Tibial nerve (tissue), 4 donors: ENCODE data around the gene RASSF5. TPM values are rescaled to one million over a fixed set of nuclear protein-coding genes. Genes with fewer than 3 reads are reported as not detected.

Experiments
- DNase-seq, 2 donors: peaks; one replicate each; pipeline ENCODE4 v3.0.0-alpha.2; 2019; ENCODE audit warnings: low spot score in 2 of 2
- H3K27ac ChIP-seq, 4 donors: fragments of 200-600 bp; sonication (generic) in 3 of 4; one replicate each; pipeline ENCODE4 v1.5.1; 2017 to 2019; ENCODE audit warnings: mild to moderate bottlenecking in 1 of 4
- H3K27me3 ChIP-seq, 2 donors: fragments of 200-600 bp; sonication (generic) in 1 of 2; one replicate each; pipeline versions ENCODE4 v1.5.1 to v1.6.0; 2017 to 2019
- H3K36me3 ChIP-seq, 3 donors: fragments of 200-600 bp; sonication (generic); one replicate each; pipeline ENCODE4 v1.5.1; 2018 to 2019
- H3K4me1 ChIP-seq, 4 donors: fragments of 200-600 bp; sonication (generic) in 3 of 4; one replicate each; pipeline ENCODE4 v1.5.1; 2017 to 2019
- H3K4me3 ChIP-seq, 4 donors: fragments of 200-600 bp; sonication (generic) in 3 of 4; one replicate each; pipeline ENCODE4 v1.5.1; 2017 to 2019; ENCODE audit warnings: mild to moderate bottlenecking in 1 of 4, moderate library complexity in 1 of 4
- H3K9me3 ChIP-seq, 4 donors: fragments of 200-600 bp; sonication (generic) in 3 of 4; one replicate each; pipeline ENCODE4 v1.5.1; 2017 to 2019
- EP300 ChIP-seq, 2 donors: sonication (generic); formaldehyde crosslinking; IDR thresholded peaks; one replicate each; pipeline ENCODE4 v1.6.1; 2017; ENCODE audit warnings: antibody characterized with exemption in 2 of 2, mild to moderate bottlenecking in 1 of 2
- POLR2A ChIP-seq, 2 donors: fragments of 450-650 bp; IDR thresholded peaks; one replicate each; pipeline ENCODE4 v1.6.1; 2017; ENCODE audit warnings: antibody characterized with exemption in 2 of 2, mild to moderate bottlenecking in 2 of 2, moderate library complexity in 2 of 2
- WGBS, 2 donors: methylation state at CpG; one replicate each; pipeline ENCODE4 v1.1.5; 2018; 5-methylcytosine and 5-hydroxymethylcytosine counted together
- total RNA-seq, 4 donors: library from RNA; depleted of rRNA; stranded (reverse); fragments of >200 nt; gene quantifications; one replicate each; pipeline ENCODE4 v1.1.0, GENCODE V29; 2016
- TF ChIP-seq, protein P1 (sequence below), 5 experiments: fragments of 200-600 bp in 3 of 5; fragments of 450-650 bp in 2 of 5; sonication (generic) in 3 of 5; IDR thresholded peaks; one replicate each; pipeline ENCODE4 v1.5.1; 2016 to 2019; ENCODE audit warnings: antibody characterized with exemption in 5 of 5, mild to moderate bottlenecking in 3 of 5, moderate library complexity in 2 of 5

The RASSF5 gene
- total RNA-seq, 4 donors from 2014 or later: 24.0 to 32.9 (median 30.2) TPM

DNA sequence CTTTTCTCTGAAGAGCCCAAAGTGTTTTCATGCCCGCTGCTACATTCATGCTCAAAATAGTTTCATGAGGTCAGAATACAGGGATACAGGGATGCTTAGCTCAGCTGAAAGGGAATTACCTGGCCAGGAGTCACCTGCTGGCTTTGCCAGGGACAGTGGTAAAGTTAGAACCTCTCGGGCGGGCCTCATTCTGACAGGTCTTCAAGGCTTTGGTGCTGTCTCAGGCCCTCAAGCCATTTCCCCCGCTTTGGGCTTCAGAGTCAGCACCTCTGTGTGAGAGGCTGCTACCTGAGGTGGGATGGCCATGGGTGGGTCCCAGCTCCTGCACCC is 5.5 kb downstream of the RASSF5 start:
- H3K4me3 ChIP-seq: no peak overlapping the region
- H3K27ac ChIP-seq: peak overlapping the region; percentile 32 to 82 (median 56)
- no peaks in the 10 kb centered on the region for H3K9me3 ChIP-seq
- peaks cover 0 to 9% of the 10 kb centered on the region in 2 donors for H3K27me3 ChIP-seq
- DNase-seq: no peak
- TF ChIP-seq, protein P1, sequence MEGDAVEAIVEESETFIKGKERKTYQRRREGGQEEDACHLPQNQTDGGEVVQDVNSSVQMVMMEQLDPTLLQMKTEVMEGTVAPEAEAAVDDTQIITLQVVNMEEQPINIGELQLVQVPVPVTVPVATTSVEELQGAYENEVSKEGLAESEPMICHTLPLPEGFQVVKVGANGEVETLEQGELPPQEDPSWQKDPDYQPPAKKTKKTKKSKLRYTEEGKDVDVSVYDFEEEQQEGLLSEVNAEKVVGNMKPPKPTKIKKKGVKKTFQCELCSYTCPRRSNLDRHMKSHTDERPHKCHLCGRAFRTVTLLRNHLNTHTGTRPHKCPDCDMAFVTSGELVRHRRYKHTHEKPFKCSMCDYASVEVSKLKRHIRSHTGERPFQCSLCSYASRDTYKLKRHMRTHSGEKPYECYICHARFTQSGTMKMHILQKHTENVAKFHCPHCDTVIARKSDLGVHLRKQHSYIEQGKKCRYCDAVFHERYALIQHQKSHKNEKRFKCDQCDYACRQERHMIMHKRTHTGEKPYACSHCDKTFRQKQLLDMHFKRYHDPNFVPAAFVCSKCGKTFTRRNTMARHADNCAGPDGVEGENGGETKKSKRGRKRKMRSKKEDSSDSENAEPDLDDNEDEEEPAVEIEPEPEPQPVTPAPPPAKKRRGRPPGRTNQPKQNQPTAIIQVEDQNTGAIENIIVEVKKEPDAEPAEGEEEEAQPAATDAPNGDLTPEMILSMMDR (IDR thresholded peaks at IDR 0.05): no peak
- no peak for TF ChIP-seq EP300 (IDR thresholded peaks at IDR 0.05)
- no peak for TF ChIP-seq POLR2A (IDR thresholded peaks at IDR 0.05)
- 82 to 90% methylated on average over 4 of the region's 4 CpGs for WGBS, 2 donors
- H3K36me3 ChIP-seq: no peaks in the 10 kb centered on the region
- H3K4me1 ChIP-seq: peaks cover 0 to 69% (median 15%) of the 10 kb centered on the region in 4 donors

DNA sequence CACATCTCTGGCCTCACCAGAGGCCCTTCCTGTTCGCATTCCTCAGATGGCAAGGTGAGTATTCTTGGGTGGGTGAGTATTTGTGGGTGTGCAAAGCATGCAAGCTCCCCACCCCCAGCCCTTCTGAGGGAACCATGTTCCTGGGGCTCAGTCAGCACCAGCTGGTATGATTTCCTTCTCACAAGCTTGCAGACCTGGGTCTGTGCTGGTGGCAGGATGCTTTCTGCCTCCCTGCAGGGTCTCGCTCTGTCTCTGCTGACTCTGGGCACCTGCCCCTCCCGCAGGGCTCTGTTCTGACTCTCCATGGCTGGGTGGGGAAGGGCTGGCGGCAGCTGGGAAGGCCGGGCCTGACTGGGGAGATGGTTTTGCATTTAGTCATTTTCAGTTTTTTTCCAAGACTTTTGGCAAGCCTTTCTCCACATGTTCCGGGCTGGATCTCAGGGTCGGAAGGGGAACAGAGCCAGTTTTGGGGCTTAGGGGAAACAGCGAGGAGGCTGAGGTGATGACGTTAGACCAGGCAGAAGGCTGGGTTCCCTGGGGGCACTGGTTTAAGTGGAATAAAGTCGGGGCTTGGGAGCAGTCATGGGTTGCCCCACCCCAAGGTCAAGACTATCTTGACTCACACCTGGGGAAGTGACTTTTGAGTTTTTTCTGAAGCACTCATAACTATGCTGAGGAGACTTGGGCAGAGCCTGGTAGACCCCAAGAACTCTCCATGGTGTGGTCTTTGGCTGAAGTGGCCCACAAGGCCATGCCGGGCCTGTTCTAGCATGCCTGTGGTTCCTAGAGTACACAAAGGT is 6.2 kb downstream of the RASSF5 start:
- H3K27ac ChIP-seq: peak overlapping the region in 3 of 4 donors; percentile 62 to 82 (median 78)
- 50 to 59% methylated on average over 11 of the region's 11 CpGs for WGBS, 2 donors
- peaks cover 0 to 2% of the 10 kb centered on the region in 2 donors for H3K27me3 ChIP-seq
- H3K4me1 ChIP-seq: peaks cover 0 to 62% (median 11%) of the 10 kb centered on the region in 4 donors
- no peak overlapping the region for H3K4me3 ChIP-seq
- peak; percentile 72 to 86 for DNase-seq
- peak in 1 of 2 donors; percentile 79 for TF ChIP-seq EP300 (IDR thresholded peaks at IDR 0.05)
- TF ChIP-seq, protein P1 (IDR thresholded peaks at IDR 0.05): no peak
- TF ChIP-seq POLR2A (IDR thresholded peaks at IDR 0.05): no peak
- H3K36me3 ChIP-seq: no peaks in the 10 kb centered on the region
- no peaks in the 10 kb centered on the region for H3K9me3 ChIP-seq

DNA sequence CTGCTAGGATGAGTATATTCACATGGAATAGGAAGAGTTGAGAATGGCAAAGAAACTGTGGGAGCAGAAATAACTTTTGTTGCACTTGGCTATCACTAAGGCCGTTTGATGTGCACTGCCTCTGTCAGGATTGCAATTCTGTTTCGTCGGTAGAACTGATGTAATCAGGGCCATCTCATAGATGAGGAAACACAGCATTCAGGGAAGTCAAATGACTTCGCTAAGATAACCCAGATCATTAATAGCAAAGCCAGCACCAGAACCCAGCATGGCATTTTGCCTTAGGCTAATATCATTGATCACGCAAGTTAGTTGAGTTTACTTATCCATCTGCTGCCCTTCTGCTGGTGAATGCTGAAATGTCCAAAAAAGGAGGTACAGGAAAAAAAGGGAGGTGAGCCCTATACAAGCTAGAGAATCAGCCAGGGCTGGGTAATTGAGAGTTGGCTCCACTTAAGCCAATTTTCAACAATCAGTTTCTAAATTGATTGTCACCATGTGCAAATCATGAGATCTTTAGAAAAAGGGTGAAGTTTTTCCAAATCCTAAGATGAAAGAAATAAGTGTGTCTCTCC is 7.6 kb downstream of the RASSF5 start:
- peak in 1 of 2 donors; percentile 77 for TF ChIP-seq EP300 (IDR thresholded peaks at IDR 0.05)
- TF ChIP-seq POLR2A (IDR thresholded peaks at IDR 0.05): no peak
- TF ChIP-seq, protein P1 (IDR thresholded peaks at IDR 0.05): no peak
- Histone ChIP-seq H3K9me3 (no peaks in the 10 kb centered on the region), H3K4me3 (no peak overlapping the region), H3K27ac (peak overlapping the region in 2 of 4 donors; percentile 78 to 82), H3K36me3 (no peaks in the 10 kb centered on the region), H3K27me3 (no peaks in the 10 kb centered on the region), H3K4me1 (peaks cover 0 to 52% (median 11%) of the 10 kb centered on the region in 4 donors)
- DNase-seq: peak in 1 of 2 donors; percentile 45
- 57 to 62% methylated on average over 5 of the region's 5 CpGs for WGBS, 2 donors

DNA sequence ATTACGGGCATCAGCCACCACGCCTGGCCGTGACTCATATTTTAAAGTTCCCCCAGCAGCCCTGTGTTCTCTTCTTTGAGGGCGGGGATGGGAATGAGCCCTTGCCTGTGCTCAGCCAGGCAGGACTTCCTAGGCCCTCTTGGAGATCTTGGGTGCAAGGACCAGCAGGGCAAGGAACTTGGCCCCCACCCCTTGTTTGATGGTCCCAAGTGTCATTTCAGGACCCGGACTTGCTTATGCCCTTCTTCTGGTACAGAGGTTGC is 9.3 kb downstream of the RASSF5 start:
- TF ChIP-seq, protein P1 (IDR thresholded peaks at IDR 0.05): no peak
- no peak for TF ChIP-seq POLR2A (IDR thresholded peaks at IDR 0.05)

DNA sequence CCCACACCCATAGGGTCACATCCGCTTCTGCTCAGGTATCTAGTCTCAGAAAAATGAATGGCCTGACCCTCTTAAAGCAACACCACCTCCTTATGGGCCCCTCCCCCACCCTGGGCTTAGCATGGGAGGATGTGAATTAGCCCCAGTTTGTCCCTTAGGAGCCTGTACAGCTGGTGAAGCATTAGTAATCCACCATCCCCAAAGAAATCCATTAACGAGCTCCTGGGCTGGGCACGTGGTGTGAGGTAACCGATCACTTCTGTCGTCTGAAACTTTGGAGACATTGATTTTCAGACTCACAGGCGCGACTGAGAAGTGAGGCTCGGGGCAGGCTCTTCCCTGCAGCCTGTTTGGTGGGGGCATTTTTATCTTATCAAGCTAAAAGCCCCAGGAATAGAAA is 10.5 kb downstream of the RASSF5 start:
- no peak for TF ChIP-seq POLR2A (IDR thresholded peaks at IDR 0.05)
- TF ChIP-seq EP300 (IDR thresholded peaks at IDR 0.05): no peak
- TF ChIP-seq, protein P1 (IDR thresholded peaks at IDR 0.05): no peak
- H3K27ac ChIP-seq: peak overlapping the region in 1 of 4 donors; percentile 12
- no peaks in the 10 kb centered on the region for H3K36me3 ChIP-seq
- H3K9me3 ChIP-seq: no peaks in the 10 kb centered on the region
- WGBS, 2 donors: 88 to 91% methylated on average over 8 of the region's 8 CpGs
- no peak for DNase-seq
- H3K27me3 ChIP-seq: no peaks in the 10 kb centered on the region
- peaks cover 0 to 31% (median 11%) of the 10 kb centered on the region in 4 donors for H3K4me1 ChIP-seq
- H3K4me3 ChIP-seq: no peak overlapping the region

More for the DNA sequence above, 9.3 kb downstream of the RASSF5 start:
- H3K27ac ChIP-seq: no peak overlapping the region
- peaks cover 0 to 42% (median 11%) of the 10 kb centered on the region in 4 donors for H3K4me1 ChIP-seq
- H3K9me3 ChIP-seq: no peaks in the 10 kb centered on the region
- H3K27me3 ChIP-seq: no peaks in the 10 kb centered on the region
- no peak for DNase-seq
- 73 to 75% methylated on average over 5 of the region's 5 CpGs for whole genome bisulfite sequencing, 2 donors
- no peaks in the 10 kb centered on the region for H3K36me3 ChIP-seq
- no peak overlapping the region for H3K4me3 ChIP-seq
